ENCODE results near the gene PLA2G12B.

- no peak for TF ChIP-seq CTCF (IDR thresholded peaks at IDR 0.05)
- TF ChIP-seq POLR2AphosphoS5 (IDR thresholded peaks at IDR 0.05) = no peak
Observed at GRCh38 chr10:72906446-72906845, 48.2 kb downstream of the PLA2G12B start.

Measured in gastroesophageal sphincter (tissue), 3 donors.